Right lobe of liver (tissue), 4 donors: Measurements from ENCODE around the gene MT1E.

ENCODE experiments used
- POLR2A ChIP-seq: fragments of 450-650 bp; IDR thresholded peaks from one replicate; pipeline ENCODE4 v1.6.1; 2017; ENCODE audit warnings: antibody characterized with exemption, mild to moderate bottlenecking
- TF ChIP-seq, protein P1 (sequence below), 4 donors: fragments of 200-600 bp in 3 of 4; fragments of 450-650 bp in 1 of 4; IDR thresholded peaks; one replicate each; pipeline versions ENCODE4 v1.5.1 to v1.8.0; 2016 to 2022; ENCODE audit warnings: antibody characterized with exemption in 4 of 4, mild to moderate bottlenecking in 2 of 4
- donor health status: DM: no; HTN: no; CAD: no.
- donor health status: DM: no; HTN: no; CAD: no.
- donor health status: DM: no; HTN: yes; CAD: no.

- no peak for TF ChIP-seq POLR2A
- TF ChIP-seq, protein P1, sequence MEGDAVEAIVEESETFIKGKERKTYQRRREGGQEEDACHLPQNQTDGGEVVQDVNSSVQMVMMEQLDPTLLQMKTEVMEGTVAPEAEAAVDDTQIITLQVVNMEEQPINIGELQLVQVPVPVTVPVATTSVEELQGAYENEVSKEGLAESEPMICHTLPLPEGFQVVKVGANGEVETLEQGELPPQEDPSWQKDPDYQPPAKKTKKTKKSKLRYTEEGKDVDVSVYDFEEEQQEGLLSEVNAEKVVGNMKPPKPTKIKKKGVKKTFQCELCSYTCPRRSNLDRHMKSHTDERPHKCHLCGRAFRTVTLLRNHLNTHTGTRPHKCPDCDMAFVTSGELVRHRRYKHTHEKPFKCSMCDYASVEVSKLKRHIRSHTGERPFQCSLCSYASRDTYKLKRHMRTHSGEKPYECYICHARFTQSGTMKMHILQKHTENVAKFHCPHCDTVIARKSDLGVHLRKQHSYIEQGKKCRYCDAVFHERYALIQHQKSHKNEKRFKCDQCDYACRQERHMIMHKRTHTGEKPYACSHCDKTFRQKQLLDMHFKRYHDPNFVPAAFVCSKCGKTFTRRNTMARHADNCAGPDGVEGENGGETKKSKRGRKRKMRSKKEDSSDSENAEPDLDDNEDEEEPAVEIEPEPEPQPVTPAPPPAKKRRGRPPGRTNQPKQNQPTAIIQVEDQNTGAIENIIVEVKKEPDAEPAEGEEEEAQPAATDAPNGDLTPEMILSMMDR (IDR thresholded peaks at IDR 0.05): no peak
Measured at GRCh38 chr16:56614549-56614991, 11.0 kb upstream of the MT1E start.
